GM23338 (cell line): ENCODE data around the gene SEH1L. TPM values are rescaled to one million over a fixed set of nuclear protein-coding genes. Genes with fewer than 3 reads are reported as not detected.
A peak's percentile ranks its signal among the peaks of the same experiment; 100 is the strongest.

Experiments used
- ATAC-seq: fragments of 200-7000 bp; cut with Tn5 transposase; 3 replicates; pipeline ENCODE4 v1.9.1; 2020
- DNase-seq: peaks from one replicate; pipeline ENCODE4 v3.0.0-alpha.2; 2015; ENCODE audit warnings: low spot score
- H2AFZ ChIP-seq: fragments of 200-600 bp; sonication (generic); 2 replicates; pipeline ENCODE4 v1.8.0; 2016; ENCODE audit warnings: antibody characterized with exemption, mild to moderate bottlenecking, moderate library complexity
- H3F3A ChIP-seq: fragments of 200-600 bp; sonication (generic); replicated peaks from 2 replicates; pipeline ENCODE4 v1.8.0; 2017; ENCODE audit warnings: antibody characterized with exemption, mixed run types, low read depth
- H3K27ac ChIP-seq: fragments of 200-600 bp; sonication (generic); 2 replicates; pipeline ENCODE4 v1.6.1; 2016; ENCODE audit warnings: low read depth
- H3K27me3 ChIP-seq: fragments of 200-600 bp; sonication (generic); 2 replicates; pipeline ENCODE4 v1.8.0; 2016; ENCODE audit warnings: mild to moderate bottlenecking, mixed run types, moderate library complexity; ENCODE audit not compliant: insufficient read depth
- H3K36me3 ChIP-seq: fragments of 200-600 bp; sonication (generic); 2 replicates; pipeline ENCODE4 v1.8.0; 2016; ENCODE audit warnings: mild to moderate bottlenecking; ENCODE audit not compliant: insufficient read depth
- H3K4me1 ChIP-seq: fragments of 200-600 bp; sonication (generic); 2 replicates; pipeline ENCODE4 v1.8.0; 2016; ENCODE audit warnings: mild to moderate bottlenecking, moderate library complexity; ENCODE audit not compliant: insufficient read depth
- H3K4me2 ChIP-seq: fragments of 200-600 bp; sonication (generic); 2 replicates; pipeline ENCODE4 v1.7.1; 2017; ENCODE audit warnings: mixed run types
- H3K4me3 ChIP-seq: fragments of 200-600 bp; sonication (generic); 2 replicates; pipeline ENCODE4 v1.6.1; 2016; ENCODE audit warnings: mixed run types
- H3K79me2 ChIP-seq: fragments of 200-600 bp; sonication (generic); replicated peaks from 2 replicates; pipeline ENCODE4 v1.8.0; 2017; ENCODE audit warnings: mild to moderate bottlenecking; ENCODE audit not compliant: insufficient read depth
- H3K9me2 ChIP-seq: fragments of 200-600 bp; sonication (generic); 2 replicates; pipeline ENCODE4 v1.8.0; 2017; ENCODE audit not compliant: insufficient read depth
- H4K20me1 ChIP-seq: fragments of 200-600 bp; sonication (generic); replicated peaks from 2 replicates; pipeline ENCODE4 v1.8.0; 2017; ENCODE audit warnings: mild to moderate bottlenecking; ENCODE audit not compliant: insufficient read depth
- H3K27ac Mint-ChIP-seq: 2 replicates; pipeline ENCODE4 v1.8.0; 2020; ENCODE audit warnings: inconsistent platforms, mild to moderate bottlenecking, moderate library complexity, mixed read lengths
- H3K27me3 Mint-ChIP-seq: 3 replicates; pipeline ENCODE4 v1.8.0; 2022; ENCODE audit warnings: low read depth, mild to moderate bottlenecking, moderate library complexity, mixed read lengths, inconsistent platforms; ENCODE audit not compliant: insufficient read depth, poor library complexity
- H3K36me3 Mint-ChIP-seq: 3 replicates; pipeline ENCODE4 v1.8.0; 2021; ENCODE audit warnings: low read depth, mild to moderate bottlenecking, inconsistent platforms, moderate library complexity, mixed read lengths
- H3K4me1 Mint-ChIP-seq: 3 replicates; pipeline ENCODE4 v1.8.0; 2020; ENCODE audit warnings: mild to moderate bottlenecking, inconsistent platforms, mixed read lengths
- H3K4me3 Mint-ChIP-seq: 3 replicates; pipeline ENCODE4 v1.8.0; 2021; ENCODE audit warnings: moderate library complexity, mild to moderate bottlenecking, inconsistent platforms, mixed read lengths
- H3K9me3 Mint-ChIP-seq: 3 replicates; pipeline ENCODE4 v1.8.0; 2020; ENCODE audit warnings: moderate library complexity, mild to moderate bottlenecking, inconsistent platforms, mixed read lengths
- CREB1 ChIP-seq: fragments of 250-450 bp; sonication (Bioruptor Pico); IDR thresholded peaks from 2 replicates; pipeline ENCODE4 v1.5.0; 2020; ENCODE audit warnings: low read depth, mild to moderate bottlenecking, moderate library complexity
- ETS1 ChIP-seq: IDR thresholded peaks from 2 replicates; pipeline ENCODE4 v1.6.1; 2016; ENCODE audit warnings: antibody characterized with exemption
- EZH2phosphoT487 ChIP-seq: fragments of 200-600 bp; sonication (generic); IDR thresholded peaks from one replicate; pipeline ENCODE4 v1.8.1; 2018; ENCODE audit warnings: antibody characterized with exemption; ENCODE audit not compliant: unreplicated experiment
- JUNB ChIP-seq: IDR thresholded peaks from one replicate; pipeline ENCODE4 v1.6.1; 2016; ENCODE audit warnings: antibody characterized with exemption; ENCODE audit not compliant: unreplicated experiment
- NANOG ChIP-seq: IDR thresholded peaks from 2 replicates; pipeline ENCODE4 v1.6.1; 2016; ENCODE audit warnings: antibody characterized with exemption, borderline replicate concordance
- POLR2AphosphoS5 ChIP-seq: IDR thresholded peaks from 2 replicates; pipeline ENCODE4 v1.6.1; 2016; ENCODE audit warnings: antibody characterized with exemption, low read depth
- STAT1 ChIP-seq: IDR thresholded peaks from one replicate; pipeline ENCODE4 v1.6.1; 2016; ENCODE audit warnings: antibody characterized with exemption; ENCODE audit not compliant: unreplicated experiment
- ZNF331 ChIP-seq: fragments of 250-450 bp; sonication (Bioruptor Pico); IDR thresholded peaks from 2 replicates; pipeline ENCODE4 v1.5.0; 2020; ENCODE audit warnings: low read depth, mild to moderate bottlenecking, moderate library complexity
- polyA plus RNA-seq: library from polyadenylated mRNA; unstranded; fragments of >200 nt; fragmentation: Nextera tagmentation; extraction: Ambion mirVana; gene quantifications from 2 replicates; pipeline ENCODE4 v1.2.1, GENCODE V29; 2016
- total RNA-seq: library from RNA; depleted of rRNA; stranded (reverse); fragments of >200 nt; shearing (Covaris generic); gene quantifications from 2 replicates; pipeline ENCODE4 v1.2.3, GENCODE V29; 2014
- TF ChIP-seq, protein P1 (sequence below): IDR thresholded peaks from one replicate; pipeline ENCODE4 v1.6.1; 2018; ENCODE audit warnings: antibody characterized with exemption; ENCODE audit not compliant: unreplicated experiment
- TF ChIP-seq, protein P2 (sequence below): fragments of 250-450 bp; sonication (Bioruptor Pico); IDR thresholded peaks from 2 replicates; pipeline ENCODE4 v1.5.0; 2020; ENCODE audit warnings: mild to moderate bottlenecking, moderate library complexity

Gene SEH1L
- total and polyA plus RNA-seq, 2 experiments from 2014 or later: 46.9 to 72.0 TPM

DNA sequence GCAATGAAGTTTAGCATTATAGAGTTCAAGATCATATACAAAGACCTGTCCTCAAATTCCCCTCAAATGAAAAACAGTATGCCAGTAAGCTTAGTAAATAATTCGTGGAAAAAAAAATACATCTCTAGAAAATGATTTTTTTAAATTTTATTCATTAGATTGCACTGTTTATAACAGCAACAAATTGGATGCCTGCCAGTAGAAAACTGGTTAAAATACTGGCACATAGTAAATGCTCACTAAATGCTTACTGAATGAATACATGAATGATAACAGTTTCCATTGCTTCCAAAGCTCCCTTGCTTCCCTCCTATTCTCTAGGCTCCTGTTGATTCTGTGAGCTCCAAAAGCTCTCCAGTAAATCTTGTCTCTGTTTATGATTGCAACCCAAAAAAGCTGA is 25.5 kb upstream of the SEH1L start (continued):
- TF ChIP-seq JUNB (no peak), EZH2phosphoT487 (no peak), CREB1 (CRISPR knock-in tag) (no peak), NANOG (no peak), ZNF331 (CRISPR knock-in tag) (no peak)
- TF ChIP-seq, protein P1, sequence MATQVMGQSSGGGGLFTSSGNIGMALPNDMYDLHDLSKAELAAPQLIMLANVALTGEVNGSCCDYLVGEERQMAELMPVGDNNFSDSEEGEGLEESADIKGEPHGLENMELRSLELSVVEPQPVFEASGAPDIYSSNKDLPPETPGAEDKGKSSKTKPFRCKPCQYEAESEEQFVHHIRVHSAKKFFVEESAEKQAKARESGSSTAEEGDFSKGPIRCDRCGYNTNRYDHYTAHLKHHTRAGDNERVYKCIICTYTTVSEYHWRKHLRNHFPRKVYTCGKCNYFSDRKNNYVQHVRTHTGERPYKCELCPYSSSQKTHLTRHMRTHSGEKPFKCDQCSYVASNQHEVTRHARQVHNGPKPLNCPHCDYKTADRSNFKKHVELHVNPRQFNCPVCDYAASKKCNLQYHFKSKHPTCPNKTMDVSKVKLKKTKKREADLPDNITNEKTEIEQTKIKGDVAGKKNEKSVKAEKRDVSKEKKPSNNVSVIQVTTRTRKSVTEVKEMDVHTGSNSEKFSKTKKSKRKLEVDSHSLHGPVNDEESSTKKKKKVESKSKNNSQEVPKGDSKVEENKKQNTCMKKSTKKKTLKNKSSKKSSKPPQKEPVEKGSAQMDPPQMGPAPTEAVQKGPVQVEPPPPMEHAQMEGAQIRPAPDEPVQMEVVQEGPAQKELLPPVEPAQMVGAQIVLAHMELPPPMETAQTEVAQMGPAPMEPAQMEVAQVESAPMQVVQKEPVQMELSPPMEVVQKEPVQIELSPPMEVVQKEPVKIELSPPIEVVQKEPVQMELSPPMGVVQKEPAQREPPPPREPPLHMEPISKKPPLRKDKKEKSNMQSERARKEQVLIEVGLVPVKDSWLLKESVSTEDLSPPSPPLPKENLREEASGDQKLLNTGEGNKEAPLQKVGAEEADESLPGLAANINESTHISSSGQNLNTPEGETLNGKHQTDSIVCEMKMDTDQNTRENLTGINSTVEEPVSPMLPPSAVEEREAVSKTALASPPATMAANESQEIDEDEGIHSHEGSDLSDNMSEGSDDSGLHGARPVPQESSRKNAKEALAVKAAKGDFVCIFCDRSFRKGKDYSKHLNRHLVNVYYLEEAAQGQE: no peak

DNA sequence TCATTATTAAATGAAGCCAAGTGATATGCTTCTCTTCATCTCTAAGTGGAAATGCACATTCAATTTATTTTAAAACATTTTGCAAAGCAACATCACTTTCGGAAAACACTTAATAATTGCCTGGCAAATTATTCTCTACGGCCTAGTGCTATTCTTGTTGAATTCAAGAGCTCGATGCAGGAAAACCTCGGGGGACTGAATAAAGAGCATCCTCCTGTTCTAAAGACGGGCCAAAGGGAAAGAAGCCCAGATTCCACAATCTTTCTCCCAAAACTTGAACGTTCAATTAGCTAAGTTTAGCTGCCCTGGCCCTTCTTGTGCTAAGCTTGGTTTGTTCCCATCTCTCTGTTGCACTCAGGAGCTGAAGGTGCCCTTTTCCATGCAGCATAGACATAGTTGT is 23.2 kb upstream of the SEH1L start:
- no peak overlapping the region for H3K27ac Mint-ChIP-seq
- Histone ChIP-seq H3K4me3 (no peak overlapping the region), H3K4me2 (no peak overlapping the region), H3F3A (no peaks in the 10 kb centered on the region), H2AFZ (0 out of 2 replicates have a peak overlapping the region, but pooled peaks have one; percentile 38), H3K27ac (no peak overlapping the region), H3K79me2 (no peaks in the 10 kb centered on the region), H3K36me3 (no peaks in the 10 kb centered on the region), H3K9me2 (no peaks in the 10 kb centered on the region; the same call in 1 of the 2 replicates), H3K4me1 (no peaks in the 10 kb centered on the region), H4K20me1 (no peaks in the 10 kb centered on the region), H3K27me3 (no peaks in the 10 kb centered on the region)
- H3K4me3 Mint-ChIP-seq: no peak overlapping the region
- no peak for DNase-seq
- no peaks in the 10 kb centered on the region for H3K27me3 Mint-ChIP-seq
- H3K9me3 Mint-ChIP-seq: no peaks in the 10 kb centered on the region
- no peaks in the 10 kb centered on the region; the same call in 2 of the 3 replicates for H3K4me1 Mint-ChIP-seq
- H3K36me3 Mint-ChIP-seq: no peaks in the 10 kb centered on the region
- ATAC-seq: no peak
- no peak for TF ChIP-seq POLR2AphosphoS5
- no peak for TF ChIP-seq NANOG
- TF ChIP-seq, protein P2, sequence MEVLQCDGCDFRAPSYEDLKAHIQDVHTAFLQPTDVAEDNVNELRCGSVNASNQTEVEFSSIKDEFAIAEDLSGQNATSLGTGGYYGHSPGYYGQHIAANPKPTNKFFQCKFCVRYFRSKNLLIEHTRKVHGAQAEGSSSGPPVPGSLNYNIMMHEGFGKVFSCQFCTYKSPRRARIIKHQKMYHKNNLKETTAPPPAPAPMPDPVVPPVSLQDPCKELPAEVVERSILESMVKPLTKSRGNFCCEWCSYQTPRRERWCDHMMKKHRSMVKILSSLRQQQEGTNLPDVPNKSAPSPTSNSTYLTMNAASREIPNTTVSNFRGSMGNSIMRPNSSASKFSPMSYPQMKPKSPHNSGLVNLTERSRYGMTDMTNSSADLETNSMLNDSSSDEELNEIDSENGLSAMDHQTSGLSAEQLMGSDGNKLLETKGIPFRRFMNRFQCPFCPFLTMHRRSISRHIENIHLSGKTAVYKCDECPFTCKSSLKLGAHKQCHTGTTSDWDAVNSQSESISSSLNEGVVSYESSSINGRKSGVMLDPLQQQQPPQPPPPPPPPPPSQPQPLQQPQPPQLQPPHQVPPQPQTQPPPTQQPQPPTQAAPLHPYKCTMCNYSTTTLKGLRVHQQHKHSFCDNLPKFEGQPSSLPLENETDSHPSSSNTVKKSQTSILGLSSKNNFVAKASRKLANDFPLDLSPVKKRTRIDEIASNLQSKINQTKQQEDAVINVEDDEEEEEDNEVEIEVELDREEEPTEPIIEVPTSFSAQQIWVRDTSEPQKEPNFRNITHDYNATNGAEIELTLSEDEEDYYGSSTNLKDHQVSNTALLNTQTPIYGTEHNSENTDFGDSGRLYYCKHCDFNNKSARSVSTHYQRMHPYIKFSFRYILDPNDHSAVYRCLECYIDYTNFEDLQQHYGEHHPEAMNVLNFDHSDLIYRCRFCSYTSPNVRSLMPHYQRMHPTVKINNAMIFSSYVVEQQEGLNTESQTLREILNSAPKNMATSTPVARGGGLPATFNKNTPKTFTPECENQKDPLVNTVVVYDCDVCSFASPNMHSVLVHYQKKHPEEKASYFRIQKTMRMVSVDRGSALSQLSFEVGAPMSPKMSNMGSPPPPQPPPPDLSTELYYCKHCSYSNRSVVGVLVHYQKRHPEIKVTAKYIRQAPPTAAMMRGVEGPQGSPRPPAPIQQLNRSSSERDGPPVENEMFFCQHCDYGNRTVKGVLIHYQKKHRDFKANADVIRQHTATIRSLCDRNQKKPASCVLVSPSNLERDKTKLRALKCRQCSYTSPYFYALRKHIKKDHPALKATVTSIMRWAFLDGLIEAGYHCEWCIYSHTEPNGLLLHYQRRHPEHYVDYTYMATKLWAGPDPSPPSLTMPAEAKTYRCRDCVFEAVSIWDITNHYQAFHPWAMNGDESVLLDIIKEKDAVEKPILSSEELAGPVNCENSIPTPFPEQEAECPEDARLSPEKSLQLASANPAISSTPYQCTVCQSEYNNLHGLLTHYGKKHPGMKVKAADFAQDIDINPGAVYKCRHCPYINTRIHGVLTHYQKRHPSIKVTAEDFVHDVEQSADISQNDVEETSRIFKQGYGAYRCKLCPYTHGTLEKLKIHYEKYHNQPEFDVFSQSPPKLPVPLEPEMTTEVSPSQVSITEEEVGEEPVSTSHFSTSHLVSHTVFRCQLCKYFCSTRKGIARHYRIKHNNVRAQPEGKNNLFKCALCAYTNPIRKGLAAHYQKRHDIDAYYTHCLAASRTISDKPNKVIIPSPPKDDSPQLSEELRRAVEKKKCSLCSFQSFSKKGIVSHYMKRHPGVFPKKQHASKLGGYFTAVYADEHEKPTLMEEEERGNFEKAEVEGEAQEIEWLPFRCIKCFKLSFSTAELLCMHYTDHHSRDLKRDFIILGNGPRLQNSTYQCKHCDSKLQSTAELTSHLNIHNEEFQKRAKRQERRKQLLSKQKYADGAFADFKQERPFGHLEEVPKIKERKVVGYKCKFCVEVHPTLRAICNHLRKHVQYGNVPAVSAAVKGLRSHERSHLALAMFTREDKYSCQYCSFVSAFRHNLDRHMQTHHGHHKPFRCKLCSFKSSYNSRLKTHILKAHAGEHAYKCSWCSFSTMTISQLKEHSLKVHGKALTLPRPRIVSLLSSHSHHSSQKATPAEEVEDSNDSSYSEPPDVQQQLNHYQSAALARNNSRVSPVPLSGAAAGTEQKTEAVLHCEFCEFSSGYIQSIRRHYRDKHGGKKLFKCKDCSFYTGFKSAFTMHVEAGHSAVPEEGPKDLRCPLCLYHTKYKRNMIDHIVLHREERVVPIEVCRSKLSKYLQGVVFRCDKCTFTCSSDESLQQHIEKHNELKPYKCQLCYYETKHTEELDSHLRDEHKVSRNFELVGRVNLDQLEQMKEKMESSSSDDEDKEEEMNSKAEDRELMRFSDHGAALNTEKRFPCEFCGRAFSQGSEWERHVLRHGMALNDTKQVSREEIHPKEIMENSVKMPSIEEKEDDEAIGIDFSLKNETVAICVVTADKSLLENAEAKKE: no peak
- TF ChIP-seq, protein P1: no peak
- no peak for TF ChIP-seq STAT1
- TF ChIP-seq CREB1 (CRISPR knock-in tag): no peak
- TF ChIP-seq ZNF331 (CRISPR knock-in tag): no peak
- no peak for TF ChIP-seq ETS1
